Daoy (cell line): ENCODE measurements around the gene NCAN. TPM values are rescaled to one million over a fixed set of nuclear protein-coding genes. Genes with fewer than 3 reads are reported as not detected.
"Not testable (repeated sequence)": the region's sequence is repeated elsewhere in the genome, so short reads cannot be mapped to it uniquely, and the experiment has no call there.

Experiments
- DNase-seq: peaks from one replicate; pipeline ENCODE4 v3.0.0-alpha.2; 2015; ENCODE audit warnings: low read depth
- total RNA-seq: library from RNA; depleted of rRNA; stranded (reverse); fragments of >200 nt; shearing (Covaris generic); gene quantifications from 2 replicates; pipeline ENCODE4 v1.2.3, GENCODE V29; 2014

The NCAN gene
- total RNA-seq, 1 experiment from 2014 or later, result not detected

GRCh38 chr19:19192910-19193423, 18.8 kb upstream of the NCAN start:
- no peak for DNase-seq

- DNase-seq, result no peak
Observed at GRCh38 chr19:19193926-19194325, 17.8 kb upstream of the NCAN start.

DNA sequence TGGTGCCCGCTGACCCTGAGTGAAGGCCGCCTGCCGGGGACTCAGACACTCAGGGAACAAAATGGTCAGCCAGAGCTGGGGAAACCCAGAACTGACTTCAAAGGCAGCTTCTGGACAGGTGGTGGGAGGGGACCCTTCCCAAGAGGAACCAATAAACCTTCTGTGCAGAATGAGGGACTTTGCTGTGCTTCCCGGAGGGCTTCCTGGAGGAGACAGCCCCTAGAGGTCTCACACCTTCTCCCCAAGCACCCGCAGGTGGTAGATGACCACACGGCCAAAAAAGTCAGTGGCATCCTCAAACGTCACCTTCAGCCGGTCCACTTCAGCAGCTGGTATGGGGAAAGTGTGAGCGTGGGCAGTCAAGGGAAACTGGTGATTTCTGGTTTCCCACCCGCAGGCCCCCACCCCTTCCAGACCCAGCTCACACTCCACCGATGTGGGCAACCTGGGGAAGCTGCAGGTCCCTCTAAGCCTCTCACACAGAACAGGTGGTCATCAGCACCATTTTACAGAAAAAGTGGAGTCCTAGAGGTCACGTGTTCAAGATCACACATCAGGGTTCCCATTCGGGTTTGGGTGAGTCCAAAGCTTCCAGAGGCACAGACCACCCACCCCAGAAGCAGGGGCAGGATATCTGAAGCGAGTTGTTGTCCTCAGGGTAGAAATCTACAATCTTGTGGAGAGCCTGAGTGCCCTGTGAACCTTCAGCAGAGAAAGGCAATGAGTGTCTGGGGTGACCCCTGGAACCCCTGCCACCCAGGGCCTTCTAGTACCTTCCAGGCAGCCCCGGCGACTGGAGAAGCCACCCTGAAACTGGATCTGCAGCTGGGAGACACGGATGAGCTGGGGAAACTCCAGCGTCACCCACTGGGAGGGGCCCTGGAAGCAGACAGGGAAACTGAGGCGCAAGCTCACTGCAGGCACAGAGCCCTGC, 9.8 kb upstream of the NCAN start:
- DNase-seq, result no peak

GRCh38 chr19:19202707-19203011, 9.1 kb upstream of the NCAN start:
- no peak for DNase-seq

DNA sequence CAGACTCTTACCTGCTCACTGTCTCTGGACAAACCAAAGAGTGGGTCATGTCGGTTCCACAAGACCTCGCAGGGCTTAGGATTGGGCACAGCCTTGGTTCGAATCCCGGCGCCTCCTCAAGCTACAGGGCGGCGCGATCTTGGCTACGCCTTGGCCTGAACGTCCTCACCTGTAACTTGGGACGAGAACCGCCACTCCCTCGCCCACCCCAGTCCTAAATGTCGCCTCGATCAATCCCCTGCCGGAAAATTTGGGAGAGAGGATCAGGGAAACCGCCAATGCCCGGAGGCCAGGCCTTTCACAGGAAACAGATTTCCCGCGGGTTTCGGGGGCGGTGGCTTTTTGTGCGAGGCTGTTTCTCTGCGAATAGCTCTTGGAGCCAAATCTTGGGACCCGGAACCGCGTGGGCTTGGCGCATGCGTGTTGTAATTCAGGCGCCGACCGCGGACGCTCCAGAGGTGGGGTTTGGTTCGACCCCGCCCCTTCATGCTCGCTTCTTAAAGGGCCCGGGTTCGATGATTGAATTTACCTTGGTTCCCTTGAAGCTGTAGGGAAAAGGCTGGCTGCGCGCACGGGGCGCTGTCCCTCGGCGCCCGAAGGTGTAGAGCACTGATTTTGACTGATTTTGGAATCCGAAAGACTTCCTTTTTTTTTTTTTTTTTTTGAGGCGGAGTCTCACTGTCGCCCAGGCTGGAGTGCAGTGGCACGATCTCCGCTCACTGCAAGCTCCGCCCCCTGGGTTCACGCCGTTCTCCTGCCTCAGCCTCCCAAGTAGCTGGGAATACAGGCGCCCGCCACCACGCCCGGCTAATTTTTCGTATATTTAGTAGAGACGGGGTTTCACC, 8.5 kb upstream of the NCAN start, which contains the start of gene NR2C2AP:
NR2C2AP (minus strand) TSS at position 403 of the 845 bp plus-strand sequence; CDS start at position 49, 354 bp downstream.
- DNase-seq, result peak; percentile 96

DNA sequence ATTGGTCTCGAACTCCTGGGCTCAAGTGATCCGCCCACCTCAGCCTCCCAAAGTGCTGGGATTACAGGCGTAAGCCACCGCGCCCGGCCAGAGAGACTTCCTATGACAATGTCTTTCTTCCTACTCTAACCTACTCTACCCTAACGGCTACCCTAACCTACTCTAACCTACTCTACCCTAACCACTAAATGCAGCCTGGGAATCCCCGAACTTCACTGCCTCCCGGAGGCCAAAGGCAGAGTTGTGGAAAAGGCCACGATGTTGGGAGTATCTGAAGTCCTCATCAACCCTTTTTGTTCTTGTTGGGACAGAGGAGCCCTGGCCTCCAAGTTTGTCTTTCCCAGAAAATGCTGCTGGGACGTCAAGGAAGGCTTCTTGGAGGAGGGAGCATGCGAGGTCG, 7.6 kb upstream of the NCAN start:
- no peak for DNase-seq

GRCh38 chr19:19205416-19206410, 6.0 kb upstream of the NCAN start:
- DNase-seq, result no peak

GRCh38 chr19:19206938-19207337, 4.8 kb upstream of the NCAN start:
- no peak for DNase-seq

GRCh38 chr19:19207637-19208572, 3.9 kb upstream of the NCAN start:
- DNase-seq, result no peak

GRCh38 chr19:19209372-19209771, 2.4 kb upstream of the NCAN start:
- peak; percentile 36 for DNase-seq

GRCh38 chr19:19212916-19213315, 1.2 kb downstream of the NCAN start:
- no peak for DNase-seq

- DNase-seq, result no peak
Observed at GRCh38 chr19:19213426-19214158, 1.8 kb downstream of the NCAN start.

- DNase-seq, result no peak
Observed at GRCh38 chr19:19214159-19214490, 2.4 kb downstream of the NCAN start.

GRCh38 chr19:19214892-19215291, 3.1 kb downstream of the NCAN start:
- DNase-seq, result peak; percentile 59

DNA sequence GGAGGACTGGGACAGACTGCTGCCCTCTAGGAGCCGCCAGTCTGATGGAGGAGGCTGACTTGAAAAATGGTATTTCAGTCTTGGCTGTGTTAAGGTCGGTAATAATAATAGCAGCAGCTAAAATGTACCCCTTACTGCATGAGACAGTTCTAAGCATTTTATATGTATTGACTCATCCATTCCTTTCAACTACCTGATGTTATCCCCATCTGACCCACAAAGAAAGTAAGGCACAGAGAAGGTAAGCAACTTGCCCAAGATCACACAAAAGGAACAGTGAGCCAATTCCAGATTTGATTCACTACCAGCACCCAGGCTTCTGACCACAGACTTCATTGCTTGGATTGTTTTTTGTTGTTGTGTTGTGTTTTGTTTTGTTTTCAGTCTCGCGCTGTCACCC, 4.0 kb downstream of the NCAN start:
- no peak for DNase-seq

DNA sequence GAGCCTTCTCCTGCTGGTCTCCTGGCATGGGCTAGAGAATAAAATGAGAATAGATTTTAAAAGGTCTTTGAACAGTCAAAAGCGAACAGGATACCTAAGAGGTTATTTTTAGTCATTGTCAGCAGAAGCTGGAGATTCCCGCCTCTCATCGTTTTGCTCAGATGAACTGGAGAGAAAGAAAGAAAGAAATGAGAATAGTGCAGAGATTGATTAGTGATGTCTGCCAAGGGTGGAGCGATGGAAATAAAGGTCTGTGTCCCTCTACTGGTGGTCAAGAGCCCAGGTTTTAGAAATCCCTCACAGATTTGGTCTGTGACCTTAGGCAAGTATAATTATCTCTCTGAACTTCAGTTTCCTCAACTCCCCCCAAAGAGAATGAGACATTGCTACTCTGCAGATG, 5.3 kb downstream of the NCAN start:
- peak; percentile 44 for DNase-seq

DNA sequence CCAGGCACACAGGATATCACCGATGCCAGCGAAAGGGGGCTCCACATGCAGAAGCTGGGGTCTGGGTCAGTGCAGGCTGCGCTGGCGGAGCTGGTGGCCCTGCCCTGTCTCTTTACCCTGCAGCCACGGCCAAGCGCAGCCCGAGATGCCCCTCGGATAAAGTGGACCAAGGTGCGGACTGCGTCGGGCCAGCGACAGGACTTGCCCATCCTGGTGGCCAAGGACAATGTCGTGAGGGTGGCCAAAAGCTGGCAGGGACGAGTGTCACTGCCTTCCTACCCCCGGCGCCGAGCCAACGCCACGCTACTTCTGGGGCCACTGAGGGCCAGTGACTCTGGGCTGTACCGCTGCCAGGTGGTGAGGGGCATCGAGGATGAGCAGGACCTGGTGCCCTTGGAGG, 7.2 kb downstream of the NCAN start:
- DNase-seq, result no peak

DNA sequence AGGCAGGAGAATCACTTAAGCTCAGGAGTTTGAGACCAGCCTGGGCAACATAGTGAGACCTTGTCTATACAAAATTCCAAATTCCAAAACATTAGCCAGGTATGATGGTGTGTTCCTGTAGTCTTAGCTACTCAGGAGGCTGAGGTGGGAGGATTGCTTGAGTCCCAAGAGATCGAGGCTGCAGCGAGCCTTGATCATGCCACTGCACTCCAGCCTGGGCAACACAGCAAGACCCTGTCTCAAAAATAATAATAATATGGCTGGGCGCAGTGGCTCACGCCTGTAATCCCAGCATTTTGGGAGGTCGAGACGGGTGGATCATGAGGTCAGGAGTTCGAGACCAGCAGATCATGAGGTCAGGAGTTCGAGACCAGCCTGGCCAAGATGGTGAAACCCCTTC, 9.2 kb downstream of the NCAN start:
- DNase-seq, result not testable (repeated sequence)

DNA sequence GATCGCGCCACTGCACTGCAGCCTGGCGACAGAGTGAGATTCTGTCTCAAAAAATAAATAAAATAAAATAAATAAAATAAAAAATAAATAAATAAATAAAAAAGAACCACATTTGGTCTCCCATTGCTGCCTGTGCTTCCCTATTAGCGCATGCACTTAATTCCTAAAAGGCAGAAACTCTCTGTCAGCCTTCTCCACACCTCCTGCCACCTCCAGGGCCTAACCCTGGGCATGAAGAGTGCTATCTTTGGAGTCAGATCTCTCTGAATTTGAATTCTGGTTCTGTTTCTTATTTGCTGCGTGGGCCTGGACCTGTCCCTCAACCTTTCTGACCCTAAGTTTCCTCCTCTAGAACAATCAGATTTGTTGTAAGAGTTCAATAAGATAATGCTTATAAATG, 11.3 kb downstream of the NCAN start:
- no peak for DNase-seq

DNA sequence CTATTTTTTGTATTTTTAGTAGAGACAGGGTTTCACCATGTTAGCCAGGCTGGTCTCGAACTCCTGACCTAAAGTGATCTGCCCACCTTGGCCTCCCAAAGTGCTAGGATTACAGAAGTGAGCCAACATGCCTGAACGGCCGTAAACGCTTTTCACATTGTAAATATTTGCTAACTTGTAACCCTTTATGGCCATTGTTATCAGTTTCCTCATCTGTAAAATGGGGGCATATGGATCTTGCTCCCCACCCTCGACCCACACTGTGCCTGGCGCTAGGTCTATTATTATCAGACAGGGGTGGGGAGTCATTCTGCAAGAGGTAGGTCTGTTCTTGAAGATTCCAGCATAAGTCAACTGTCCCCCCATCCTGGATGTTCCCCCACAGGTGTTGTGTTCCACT, 11.9 kb downstream of the NCAN start:
- no peak for DNase-seq
